Measurements from ENCODE around the gene TYRO3. TPM values are rescaled to one million over a fixed set of nuclear protein-coding genes. Genes with fewer than 3 reads are reported as not detected.

The TYRO3 gene
- total RNA-seq, 4 donors from 2014 or later: 4.6 to 8.7 (median 7.1) TPM

DNA sequence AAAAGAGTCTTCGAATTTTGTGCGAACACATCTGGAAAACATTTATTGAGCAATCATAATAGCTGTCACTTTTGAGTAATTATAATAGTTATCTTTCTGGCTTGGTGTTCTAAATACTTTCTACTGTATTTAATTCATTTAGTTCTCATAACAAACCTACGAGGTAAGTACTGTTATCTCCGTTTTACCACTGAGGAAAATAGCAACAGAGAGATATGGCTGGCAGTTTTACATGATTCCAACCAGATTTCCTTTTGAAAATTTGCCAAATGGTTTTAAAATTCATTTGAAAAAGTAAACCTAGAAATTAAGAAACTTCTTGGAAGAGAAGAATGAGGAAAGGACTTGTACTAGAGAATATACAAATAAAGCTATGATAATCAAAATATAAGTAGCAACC, 63.9 kb downstream of the TYRO3 start:
- no peak for DNase-seq (ENCODE audit: extremely low spot score)
- Histone ChIP-seq H3K36me3 (no peaks in the 10 kb centered on the region), H3K4me3 (no peak overlapping the region), H3K4me1 (peaks cover 15 to 22% (median 20%) of the 10 kb centered on the region in 4 donors), H3K9me3 (peaks cover 0 to 3% (median 0%) of the 10 kb centered on the region in 4 donors), H3K27ac (replicated peaks in 1 of 4) (no peak overlapping the region), H3K27me3 (no peaks in the 10 kb centered on the region)
- 73% methylated on average over 4 of the region's 4 CpGs for WGBS
- no peak for TF ChIP-seq POLR2AphosphoS5 (IDR thresholded peaks at IDR 0.05)
- TF ChIP-seq, protein P1, sequence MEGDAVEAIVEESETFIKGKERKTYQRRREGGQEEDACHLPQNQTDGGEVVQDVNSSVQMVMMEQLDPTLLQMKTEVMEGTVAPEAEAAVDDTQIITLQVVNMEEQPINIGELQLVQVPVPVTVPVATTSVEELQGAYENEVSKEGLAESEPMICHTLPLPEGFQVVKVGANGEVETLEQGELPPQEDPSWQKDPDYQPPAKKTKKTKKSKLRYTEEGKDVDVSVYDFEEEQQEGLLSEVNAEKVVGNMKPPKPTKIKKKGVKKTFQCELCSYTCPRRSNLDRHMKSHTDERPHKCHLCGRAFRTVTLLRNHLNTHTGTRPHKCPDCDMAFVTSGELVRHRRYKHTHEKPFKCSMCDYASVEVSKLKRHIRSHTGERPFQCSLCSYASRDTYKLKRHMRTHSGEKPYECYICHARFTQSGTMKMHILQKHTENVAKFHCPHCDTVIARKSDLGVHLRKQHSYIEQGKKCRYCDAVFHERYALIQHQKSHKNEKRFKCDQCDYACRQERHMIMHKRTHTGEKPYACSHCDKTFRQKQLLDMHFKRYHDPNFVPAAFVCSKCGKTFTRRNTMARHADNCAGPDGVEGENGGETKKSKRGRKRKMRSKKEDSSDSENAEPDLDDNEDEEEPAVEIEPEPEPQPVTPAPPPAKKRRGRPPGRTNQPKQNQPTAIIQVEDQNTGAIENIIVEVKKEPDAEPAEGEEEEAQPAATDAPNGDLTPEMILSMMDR (IDR thresholded peaks at IDR 0.05): no peak
- no peak for TF ChIP-seq POLR2A (IDR thresholded peaks at IDR 0.05; ENCODE audit: low read depth)
- no peak for TF ChIP-seq EP300 (IDR thresholded peaks at IDR 0.05)
- intact Hi-C loops (cut with DNase I): loop anchor here (2.0 kb wide), 1 partner anchor 38 kb away; the partner anchor contains the start of gene MGA

DNA sequence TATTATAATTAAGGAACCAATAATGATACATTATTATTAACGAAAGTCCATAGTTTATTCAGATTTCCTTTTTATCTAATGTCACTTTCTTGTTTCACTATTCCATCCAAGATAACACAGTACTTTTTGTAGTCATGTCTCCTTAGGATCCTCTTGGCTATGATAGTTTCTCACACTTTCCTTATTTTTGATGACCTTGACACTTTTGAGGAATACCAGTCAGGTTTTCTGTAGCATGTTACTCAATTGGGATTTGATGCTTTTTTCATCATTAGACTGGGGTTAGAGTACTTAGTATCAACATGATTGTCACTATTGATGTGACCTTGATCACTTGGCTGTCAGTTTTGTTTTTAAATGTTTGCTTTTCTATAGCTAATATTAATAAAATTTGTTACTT, 68.2 kb downstream of the TYRO3 start:
- intact Hi-C loops (cut with DNase I): no loop called here
- 100% methylated on average over 1 of the region's 1 CpG for WGBS
- no peak for DNase-seq (ENCODE audit: extremely low spot score)

DNA sequence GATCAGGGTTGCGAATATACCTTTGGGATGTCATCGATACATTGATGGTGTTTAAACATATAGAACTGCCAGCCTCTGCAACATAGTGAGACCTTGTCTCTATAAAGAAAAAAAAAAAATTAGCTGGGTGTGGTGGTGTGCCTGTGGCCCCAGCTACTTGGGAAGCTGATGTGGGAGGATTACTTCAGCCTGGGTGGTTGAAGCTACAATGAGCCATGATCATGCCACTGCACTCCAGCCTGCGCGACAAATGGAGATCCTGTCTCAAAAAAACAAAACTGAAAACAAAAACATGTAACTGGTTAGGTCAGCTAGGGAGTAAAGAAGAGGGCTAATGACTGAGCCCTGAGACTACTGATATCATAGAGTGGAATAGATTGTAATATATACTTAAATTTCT, 70.5 kb downstream of the TYRO3 start:
- Histone ChIP-seq H3K36me3 (no peaks in the 10 kb centered on the region), H3K27me3 (no peaks in the 10 kb centered on the region), H3K27ac (replicated peaks in 1 of 4) (no peak overlapping the region), H3K4me3 (no peak overlapping the region), H3K9me3 (no peaks in the 10 kb centered on the region), H3K4me1 (peaks cover 0 to 9% (median 3%) of the 10 kb centered on the region in 4 donors)
- DNase-seq (ENCODE audit: extremely low spot score): no peak
- intact Hi-C loops (cut with DNase I): no loop called here
- WGBS: 94% methylated on average over 4 of the region's 4 CpGs
- TF ChIP-seq POLR2A (IDR thresholded peaks at IDR 0.05; ENCODE audit: low read depth) (no peak), EP300 (IDR thresholded peaks at IDR 0.05) (no peak), POLR2AphosphoS5 (IDR thresholded peaks at IDR 0.05) (no peak)
- TF ChIP-seq, protein P1 (IDR thresholded peaks at IDR 0.05): no peak

More for the DNA sequence above, 68.2 kb downstream of the TYRO3 start:
- no peaks in the 10 kb centered on the region for H3K9me3 ChIP-seq
- H3K27ac ChIP-seq (replicated peaks in 1 of 4): no peak overlapping the region
- no peak overlapping the region for H3K4me3 ChIP-seq
- no peaks in the 10 kb centered on the region for H3K36me3 ChIP-seq
- no peak for TF ChIP-seq POLR2AphosphoS5 (IDR thresholded peaks at IDR 0.05)
- no peak for TF ChIP-seq POLR2A (IDR thresholded peaks at IDR 0.05; ENCODE audit: low read depth)
- no peak for TF ChIP-seq EP300 (IDR thresholded peaks at IDR 0.05)
- TF ChIP-seq, protein P1 (IDR thresholded peaks at IDR 0.05): no peak
- no peaks in the 10 kb centered on the region for H3K27me3 ChIP-seq
- peaks cover 0 to 9% (median 3%) of the 10 kb centered on the region in 4 donors for H3K4me1 ChIP-seq

DNA sequence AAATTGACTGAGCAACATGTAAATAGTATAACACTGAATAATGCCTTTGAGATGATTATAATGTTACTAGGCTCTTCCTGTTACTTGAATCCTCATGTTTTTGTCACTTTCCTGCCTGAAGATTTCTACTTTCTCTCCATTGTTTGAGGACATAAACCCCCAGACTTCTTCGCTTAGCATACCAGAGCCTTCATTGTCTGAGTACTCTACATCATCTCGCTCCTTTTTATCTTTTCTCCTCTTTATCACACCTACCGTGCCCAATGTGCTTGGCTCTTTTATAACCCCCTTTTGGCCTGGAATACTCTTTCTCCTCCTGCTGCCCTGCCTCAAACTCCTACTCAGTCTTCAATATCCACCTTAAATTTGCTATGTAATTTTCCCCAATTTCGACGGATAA, 70.9 kb downstream of the TYRO3 start:
- TF ChIP-seq EP300 (IDR thresholded peaks at IDR 0.05) (no peak), POLR2AphosphoS5 (IDR thresholded peaks at IDR 0.05) (no peak), POLR2A (IDR thresholded peaks at IDR 0.05; ENCODE audit: low read depth) (no peak)
- TF ChIP-seq, protein P1 (IDR thresholded peaks at IDR 0.05): no peak
- Histone ChIP-seq H3K9me3 (no peaks in the 10 kb centered on the region), H3K36me3 (no peaks in the 10 kb centered on the region), H3K27ac (replicated peaks in 1 of 4) (no peak overlapping the region), H3K4me3 (no peak overlapping the region), H3K27me3 (no peaks in the 10 kb centered on the region), H3K4me1 (peaks cover 0 to 13% (median 3%) of the 10 kb centered on the region in 4 donors)
- intact Hi-C loops (cut with DNase I): no loop called here
- WGBS: 86% methylated on average over 5 of the region's 5 CpGs
- no peak for DNase-seq (ENCODE audit: extremely low spot score)

DNA sequence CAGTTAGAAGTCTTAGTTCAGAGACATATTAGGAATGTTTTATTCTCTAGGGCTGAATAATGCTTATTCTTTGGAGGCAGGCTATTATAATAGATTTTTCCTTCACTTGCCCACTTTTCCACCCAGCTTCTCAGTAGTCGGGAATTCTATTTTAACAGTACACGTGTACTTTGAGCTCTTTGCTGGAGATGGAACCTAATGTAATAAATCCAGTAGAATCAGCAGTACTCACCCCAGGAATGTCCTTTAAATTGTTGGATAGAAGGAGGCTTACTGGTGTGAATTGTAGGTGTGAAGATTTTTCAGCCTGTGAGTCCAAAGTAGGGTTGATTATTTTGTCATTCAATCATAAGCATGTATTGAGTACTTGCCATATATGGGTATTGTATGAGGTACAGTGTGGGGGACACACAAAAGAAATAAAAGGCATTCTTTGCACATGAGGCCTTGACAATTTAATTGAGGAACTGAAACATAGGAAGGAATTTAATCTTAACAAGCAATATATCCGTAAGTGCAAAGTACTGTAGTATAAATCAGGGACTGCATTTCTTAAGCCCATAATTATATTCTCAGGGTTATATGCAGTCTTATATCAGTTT, 71.7 kb downstream of the TYRO3 start:
- Histone ChIP-seq H3K27me3 (no peaks in the 10 kb centered on the region), H3K4me3 (no peak overlapping the region), H3K4me1 (peaks cover 0 to 13% (median 3%) of the 10 kb centered on the region in 4 donors), H3K9me3 (no peaks in the 10 kb centered on the region), H3K27ac (replicated peaks in 1 of 4) (no peak overlapping the region), H3K36me3 (no peaks in the 10 kb centered on the region)
- no peak for TF ChIP-seq POLR2AphosphoS5 (IDR thresholded peaks at IDR 0.05)
- TF ChIP-seq POLR2A (IDR thresholded peaks at IDR 0.05; ENCODE audit: low read depth): no peak
- no peak for TF ChIP-seq EP300 (IDR thresholded peaks at IDR 0.05)
- TF ChIP-seq, protein P1 (IDR thresholded peaks at IDR 0.05): no peak
- no peak for DNase-seq (ENCODE audit: extremely low spot score)
- intact Hi-C loops (cut with DNase I): no loop called here
- WGBS: 77% methylated on average over 3 of the region's 3 CpGs

Measured in esophagus muscularis mucosa (tissue), 4 donors.